DND-41 (cell line): ENCODE results near the gene PAFAH1B2.

ENCODE experiments used
- ATAC-seq: fragments of 200-7000 bp; cut with Tn5 transposase; 3 replicates; pipeline ENCODE4 v1.9.1; 2021; ENCODE audit warnings: low read depth; ENCODE audit not compliant: insufficient read depth
- DNase-seq: peaks from one replicate; pipeline ENCODE4 v3.0.0-alpha.2; 2020
- H2AFZ ChIP-seq: 2 replicates; pipeline ENCODE4 v1.6.0; 2012; ENCODE audit warnings: low read depth, low read length
- H3K27ac ChIP-seq: 2 replicates; pipeline ENCODE4 v1.5.1; 2012; ENCODE audit warnings: low read length, inconsistent platforms
- H3K27me3 ChIP-seq: fragments of 200-600 bp; sonication (generic); 2 replicates; pipeline ENCODE4 v1.6.0; 2012; ENCODE audit warnings: low read length, mild to moderate bottlenecking, inconsistent platforms; ENCODE audit not compliant: insufficient read depth, poor library complexity
- H3K36me3 ChIP-seq: 2 replicates; pipeline ENCODE4 v1.5.1; 2012; ENCODE audit warnings: low read length, inconsistent platforms; ENCODE audit not compliant: insufficient read depth
- H3K4me1 ChIP-seq: 2 replicates; pipeline ENCODE4 v1.5.1; 2012; ENCODE audit warnings: mild to moderate bottlenecking, low read length; ENCODE audit not compliant: insufficient read depth
- H3K4me2 ChIP-seq: 2 replicates; pipeline ENCODE4 v1.6.0; 2012; ENCODE audit warnings: mild to moderate bottlenecking, moderate library complexity, low read length, inconsistent platforms; ENCODE audit not compliant: insufficient read depth
- H3K4me3 ChIP-seq, 2 experiments: fragments of 200-600 bp in 1 of 2; shearing (Covaris generic) in 1 of 2; 2 replicates each; pipeline ENCODE4 v1.5.1; 2012 to 2016; ENCODE audit warnings: inconsistent platforms in 2 of 2, low read length in 2 of 2, mild to moderate bottlenecking in 2 of 2, low read depth in 1 of 2, moderate library complexity in 1 of 2
- H3K79me2 ChIP-seq: 2 replicates; pipeline ENCODE4 v1.6.0; 2012; ENCODE audit warnings: low read length, inconsistent platforms; ENCODE audit not compliant: insufficient read depth
- H3K9ac ChIP-seq: 2 replicates; pipeline ENCODE4 v1.6.0; 2012; ENCODE audit warnings: low read depth, mild to moderate bottlenecking, inconsistent platforms, low read length, moderate library complexity
- H3K9me3 ChIP-seq: 2 replicates; pipeline ENCODE4 v1.5.1; 2012; ENCODE audit warnings: low read length, moderate library complexity, mild to moderate bottlenecking, inconsistent platforms; ENCODE audit not compliant: insufficient read depth, severe bottlenecking
- H4K20me1 ChIP-seq: 2 replicates; pipeline ENCODE4 v1.6.0; 2012; ENCODE audit warnings: low read length; ENCODE audit not compliant: insufficient read depth
- CTCF ChIP-seq: IDR thresholded peaks from 2 replicates; pipeline ENCODE4 v1.5.1; 2012; ENCODE audit warnings: borderline replicate concordance, low read length, moderate library complexity, mild to moderate bottlenecking; ENCODE audit not compliant: poor library complexity, severe bottlenecking; ENCODE audit errors: extremely low read depth
- EZH2 ChIP-seq: IDR thresholded peaks from 3 replicates; pipeline ENCODE4 v1.6.1; 2012; ENCODE audit warnings: borderline replicate concordance, low read depth, mild to moderate bottlenecking, moderate library complexity, low read length, inconsistent platforms; ENCODE audit not compliant: severe bottlenecking

The PAFAH1B2 gene

DNA sequence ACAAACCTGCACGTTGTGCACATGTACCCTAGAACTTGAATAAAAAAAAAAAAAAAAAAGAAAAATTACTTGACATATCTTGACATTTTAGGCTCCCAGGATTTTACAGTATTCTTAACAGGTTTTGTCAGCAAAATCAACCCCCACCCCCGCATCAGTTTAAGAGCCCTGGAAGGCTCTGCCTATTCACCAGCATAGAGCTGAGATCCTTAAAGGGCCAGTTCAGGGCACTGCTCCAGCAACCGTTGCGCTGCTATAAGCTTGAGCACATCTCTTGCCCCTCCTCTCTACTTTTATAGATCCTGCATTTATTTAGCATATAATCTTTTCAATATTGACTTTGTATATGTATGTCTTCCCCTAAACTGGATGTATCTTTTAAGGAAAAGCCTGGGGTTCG is 697 bp upstream of the PAFAH1B2 start:
- H3K9me3 ChIP-seq = no peaks in the 10 kb centered on the region
- H3K27me3 ChIP-seq = no peaks in the 10 kb centered on the region
- peak overlapping the region; percentile 64 to 99; a peak in 3 of 4 replicates for H3K4me3 ChIP-seq
- no peak for TF ChIP-seq EZH2
- H3K27ac ChIP-seq = no peak overlapping the region
- H3K36me3 ChIP-seq = peaks cover 28% of the 10 kb centered on the region
- peaks cover 37% of the 10 kb centered on the region for H4K20me1 ChIP-seq
- H3K9ac ChIP-seq = peak overlapping the region; percentile 82
- H3K4me2 ChIP-seq = peak overlapping the region; percentile 86
- DNase-seq (peak; percentile 28), ATAC-seq (no peak)
- peaks cover 37% of the 10 kb centered on the region for H3K4me1 ChIP-seq
- peaks cover 43% of the 10 kb centered on the region for H3K79me2 ChIP-seq
- peak overlapping the region; percentile 97 for H2AFZ ChIP-seq

GRCh38 chr11:117144477-117145392 is 648 bp downstream of the PAFAH1B2 start:
- ATAC-seq = peak; percentile 69
- TF ChIP-seq EZH2 (no peak), CTCF (no peak)
- peak; percentile 9 for DNase-seq

DNA sequence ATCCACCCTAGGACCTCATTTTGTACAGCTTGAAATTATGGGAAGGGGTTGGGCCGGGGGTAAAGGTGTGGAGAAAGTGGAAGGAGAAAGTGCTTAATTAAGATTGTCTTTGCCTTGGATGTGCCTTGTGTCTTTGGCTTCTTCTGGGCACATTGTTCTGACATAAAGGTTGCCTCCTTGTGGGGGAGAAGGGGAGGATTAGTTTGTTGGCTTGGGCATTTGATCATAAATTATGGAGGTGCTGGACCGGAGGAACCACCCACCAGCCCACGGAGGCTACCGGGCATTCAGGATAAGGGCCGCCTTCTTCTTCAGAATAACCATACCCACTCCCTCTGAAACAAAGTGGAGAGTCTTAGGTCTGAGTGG is 1.3 kb downstream of the PAFAH1B2 start:
- DNase-seq (peak; percentile 9), ATAC-seq (no peak)
- peak overlapping the region; percentile 64 to 99 for H3K4me3 ChIP-seq
- peaks cover 40% of the 10 kb centered on the region for H3K4me1 ChIP-seq
- peak; percentile 38 for TF ChIP-seq CTCF
- TF ChIP-seq EZH2 = no peak
- H4K20me1 ChIP-seq = peaks cover 51% of the 10 kb centered on the region
- H3K79me2 ChIP-seq = peaks cover 62% of the 10 kb centered on the region
- peak overlapping the region; percentile 82 for H3K9ac ChIP-seq
- no peak overlapping the region for H2AFZ ChIP-seq
- H3K27ac ChIP-seq = peak overlapping the region; percentile 77
- peak overlapping the region; percentile 86 for H3K4me2 ChIP-seq
- H3K27me3 ChIP-seq = no peaks in the 10 kb centered on the region
- H3K36me3 ChIP-seq = peaks cover 33% of the 10 kb centered on the region
- H3K9me3 ChIP-seq = no peaks in the 10 kb centered on the region

More at GRCh38 chr11:117144477-117145392, 648 bp downstream of the PAFAH1B2 start:
- H3K9ac ChIP-seq = peak overlapping the region; percentile 82
- peaks cover 56% of the 10 kb centered on the region for H3K79me2 ChIP-seq
- H3K36me3 ChIP-seq = peaks cover 33% of the 10 kb centered on the region
- H3K4me2 ChIP-seq = peak overlapping the region; percentile 86
- H3K4me1 ChIP-seq = peaks cover 40% of the 10 kb centered on the region
- H3K4me3 ChIP-seq = peak overlapping the region; percentile 64 to 99
- peak overlapping the region; percentile 97 for H2AFZ ChIP-seq
- no peaks in the 10 kb centered on the region for H3K9me3 ChIP-seq
- H4K20me1 ChIP-seq = peaks cover 47% of the 10 kb centered on the region
- H3K27ac ChIP-seq = peak overlapping the region; percentile 77
- H3K27me3 ChIP-seq = no peaks in the 10 kb centered on the region

- ATAC-seq (no peak), DNase-seq (no peak)
- H3K27ac ChIP-seq = no peak overlapping the region
- no peak overlapping the region for H2AFZ ChIP-seq
- TF ChIP-seq CTCF (no peak), EZH2 (no peak)
- H3K4me2 ChIP-seq = peak overlapping the region; percentile 86
- H3K27me3 ChIP-seq = no peaks in the 10 kb centered on the region
- peaks cover 33% of the 10 kb centered on the region for H3K36me3 ChIP-seq
- H3K79me2 ChIP-seq = peaks cover 72% of the 10 kb centered on the region
- peaks cover 57% of the 10 kb centered on the region for H4K20me1 ChIP-seq
- H3K9ac ChIP-seq = no peak overlapping the region
- H3K9me3 ChIP-seq = no peaks in the 10 kb centered on the region
- H3K4me1 ChIP-seq = peaks cover 40% of the 10 kb centered on the region
- no peak overlapping the region for H3K4me3 ChIP-seq
These were observed 2.4 kb downstream of the PAFAH1B2 start for GRCh38 chr11:117146521-117146920.
